Skeletal muscle tissue (tissue), 4 donors: ENCODE results near the gene PRKG1. TPM values are rescaled to one million over a fixed set of nuclear protein-coding genes. Genes with fewer than 3 reads are reported as not detected.

Experiments
- H3K27ac ChIP-seq: one replicate; pipeline ENCODE4 v1.7.0; 2013; ENCODE audit warnings: mild to moderate bottlenecking, low read depth, low read length, inconsistent platforms
- H3K27me3 ChIP-seq, 3 donors: one replicate each; pipeline ENCODE4 v1.7.0; 2013; ENCODE audit warnings: low read length in 3 of 3; ENCODE audit not compliant: control insufficient read depth in 3 of 3, insufficient read depth in 3 of 3
- H3K36me3 ChIP-seq, 3 donors: one replicate each; pipeline ENCODE4 v1.7.0; 2013; ENCODE audit warnings: low read length in 3 of 3; ENCODE audit not compliant: control insufficient read depth in 3 of 3, insufficient read depth in 3 of 3
- H3K4me1 ChIP-seq, 3 donors: one replicate each; pipeline ENCODE4 v1.7.0; 2013; ENCODE audit warnings: low read length in 3 of 3, mild to moderate bottlenecking in 3 of 3; ENCODE audit not compliant: control insufficient read depth in 3 of 3, insufficient read depth in 3 of 3
- H3K4me3 ChIP-seq, 3 donors: one replicate each; pipeline ENCODE4 v1.7.0; 2013; ENCODE audit warnings: low read length in 3 of 3
- H3K9ac ChIP-seq, 3 donors: one replicate each; pipeline ENCODE4 v1.7.0; 2013; ENCODE audit warnings: low read length in 3 of 3, mild to moderate bottlenecking in 3 of 3, moderate library complexity in 2 of 3, low read depth in 1 of 3
- H3K9me3 ChIP-seq, 3 donors: one replicate each; pipeline ENCODE4 v1.7.0; 2013; ENCODE audit warnings: low read length in 3 of 3; ENCODE audit not compliant: control insufficient read depth in 3 of 3
- total RNA-seq: library from RNA; depleted of rRNA; stranded (reverse); fragments of >200 nt; gene quantifications from one replicate; pipeline ENCODE4 v1.2.3, GENCODE V29; 2014
- donor health status: Osteomylitis.

Gene PRKG1
- total RNA-seq, 1 donor from 2014 or later, result 44.9 TPM

DNA sequence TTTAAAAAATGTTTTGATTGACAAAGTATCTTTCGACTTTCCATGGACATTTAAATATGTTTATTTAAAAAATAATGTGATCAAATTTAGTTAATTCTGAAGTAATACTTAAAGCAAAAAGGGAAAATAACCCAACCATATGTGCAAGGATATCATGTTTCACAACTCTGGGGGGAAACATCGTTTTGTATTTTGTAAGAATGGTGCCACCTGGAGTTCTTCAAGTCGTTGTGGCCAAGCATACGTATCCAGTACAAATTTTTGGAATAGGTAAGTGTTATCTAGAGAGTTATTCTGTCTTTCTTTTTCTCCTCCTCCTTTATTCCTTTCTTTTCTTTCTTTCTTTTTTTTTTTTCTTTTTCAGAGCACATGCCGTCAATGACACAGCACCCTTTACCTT lies 801.3 kb downstream of the PRKG1 start:
- Histone ChIP-seq H3K27me3 (no peaks in the 10 kb centered on the region), H3K4me1 (peaks cover 4 to 13% (median 5%) of the 10 kb centered on the region in 3 donors), H3K4me3 (no peak overlapping the region), H3K27ac (no peak overlapping the region), H3K9me3 (no peaks in the 10 kb centered on the region), H3K9ac (no peak overlapping the region), H3K36me3 (no peaks in the 10 kb centered on the region)

- no peak overlapping the region for H3K9ac ChIP-seq
- H3K27me3 ChIP-seq, result no peaks in the 10 kb centered on the region
- peaks cover 4 to 13% (median 5%) of the 10 kb centered on the region in 3 donors for H3K4me1 ChIP-seq
- H3K36me3 ChIP-seq, result no peaks in the 10 kb centered on the region
- H3K9me3 ChIP-seq, result no peaks in the 10 kb centered on the region
- H3K27ac ChIP-seq, result no peak overlapping the region
- no peak overlapping the region for H3K4me3 ChIP-seq
Measured at GRCh38 chr10:51876503-51876902, 802.2 kb downstream of the PRKG1 start.

DNA sequence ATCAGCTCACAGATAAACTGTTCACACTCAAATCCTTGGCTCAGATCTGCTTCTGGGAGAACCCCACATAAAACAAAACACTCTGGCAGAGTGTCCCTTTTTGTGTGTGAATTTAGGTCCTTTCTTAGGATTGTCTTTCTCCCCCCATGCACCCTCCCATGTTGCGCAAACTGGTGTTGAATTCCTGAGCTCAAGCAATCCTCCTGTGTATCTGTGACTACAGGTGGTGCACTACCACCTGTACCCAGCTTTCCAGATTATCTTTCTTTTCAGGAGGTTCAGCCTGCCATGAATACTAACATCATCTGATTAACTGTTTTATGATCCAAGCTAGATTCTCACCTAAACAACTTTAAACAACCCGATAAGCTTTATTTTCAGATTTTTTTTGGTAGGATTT lies 802.7 kb downstream of the PRKG1 start:
- H3K9me3 ChIP-seq, result no peaks in the 10 kb centered on the region
- peaks cover 4 to 13% (median 5%) of the 10 kb centered on the region in 3 donors for H3K4me1 ChIP-seq
- no peak overlapping the region for H3K27ac ChIP-seq
- H3K9ac ChIP-seq, result no peak overlapping the region
- no peak overlapping the region for H3K4me3 ChIP-seq
- no peaks in the 10 kb centered on the region for H3K27me3 ChIP-seq
- no peaks in the 10 kb centered on the region for H3K36me3 ChIP-seq

DNA sequence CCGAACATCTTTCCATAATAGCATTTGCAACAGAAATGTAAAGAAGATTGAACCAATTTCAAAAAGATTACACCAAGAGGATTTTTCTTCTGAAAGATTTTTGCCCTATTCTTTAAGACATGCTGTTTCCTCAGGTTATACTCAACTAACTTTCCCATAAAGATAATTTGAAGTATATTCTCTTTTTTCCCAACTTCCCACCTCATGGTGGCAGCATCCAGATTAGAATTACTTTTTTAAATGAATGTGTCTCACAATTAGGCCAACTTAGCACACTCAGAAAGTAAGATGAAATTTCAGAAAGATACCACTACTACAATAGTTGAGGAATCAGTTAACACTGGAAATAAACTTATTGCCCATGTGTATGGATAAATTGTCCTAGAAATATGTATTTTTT lies 803.3 kb downstream of the PRKG1 start:
- H3K27ac ChIP-seq, result no peak overlapping the region
- H3K27me3 ChIP-seq, result no peaks in the 10 kb centered on the region
- peaks cover 4 to 13% (median 5%) of the 10 kb centered on the region in 3 donors for H3K4me1 ChIP-seq
- no peak overlapping the region for H3K9ac ChIP-seq
- no peaks in the 10 kb centered on the region for H3K36me3 ChIP-seq
- no peaks in the 10 kb centered on the region for H3K9me3 ChIP-seq
- no peak overlapping the region for H3K4me3 ChIP-seq

GRCh38 chr10:51878695-51879094 lies 804.4 kb downstream of the PRKG1 start:
- no peak overlapping the region for H3K4me3 ChIP-seq
- no peaks in the 10 kb centered on the region for H3K9me3 ChIP-seq
- no peaks in the 10 kb centered on the region for H3K27me3 ChIP-seq
- H3K36me3 ChIP-seq, result no peaks in the 10 kb centered on the region
- H3K4me1 ChIP-seq, result peaks cover 4 to 13% (median 5%) of the 10 kb centered on the region in 3 donors
- H3K27ac ChIP-seq, result peak overlapping the region; percentile 57
- H3K9ac ChIP-seq, result no peak overlapping the region

DNA sequence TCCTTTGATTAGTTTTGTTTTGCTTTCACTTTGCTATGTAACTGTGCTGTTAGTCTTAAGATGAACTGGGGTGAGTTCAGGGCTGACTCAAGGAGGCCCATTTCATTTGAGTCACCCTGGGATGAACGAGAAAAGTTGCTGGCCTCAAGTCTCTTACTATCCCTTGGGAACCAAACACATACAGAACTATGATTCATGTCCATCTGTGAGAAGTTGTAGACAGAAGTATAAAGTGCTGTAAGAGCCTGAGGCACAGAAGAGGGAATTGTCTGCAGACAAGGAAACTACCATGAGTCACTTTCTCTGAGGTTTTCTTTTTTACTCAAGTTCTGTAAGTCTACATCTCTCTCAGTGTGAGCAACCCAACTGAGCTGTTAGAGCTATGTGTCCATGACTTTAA lies 805.0 kb downstream of the PRKG1 start:
- Histone ChIP-seq H3K4me1 (peaks cover 4 to 13% (median 5%) of the 10 kb centered on the region in 3 donors), H3K27ac (peak overlapping the region; percentile 60), H3K27me3 (no peaks in the 10 kb centered on the region), H3K4me3 (no peak overlapping the region), H3K9me3 (no peaks in the 10 kb centered on the region), H3K9ac (no peak overlapping the region), H3K36me3 (no peaks in the 10 kb centered on the region)

- Histone ChIP-seq H3K27ac (no peak overlapping the region), H3K4me1 (peaks cover 4 to 9% (median 5%) of the 10 kb centered on the region in 3 donors), H3K4me3 (no peak overlapping the region)
Measured at GRCh38 chr10:51881213-51881612, 806.9 kb downstream of the PRKG1 start.

DNA sequence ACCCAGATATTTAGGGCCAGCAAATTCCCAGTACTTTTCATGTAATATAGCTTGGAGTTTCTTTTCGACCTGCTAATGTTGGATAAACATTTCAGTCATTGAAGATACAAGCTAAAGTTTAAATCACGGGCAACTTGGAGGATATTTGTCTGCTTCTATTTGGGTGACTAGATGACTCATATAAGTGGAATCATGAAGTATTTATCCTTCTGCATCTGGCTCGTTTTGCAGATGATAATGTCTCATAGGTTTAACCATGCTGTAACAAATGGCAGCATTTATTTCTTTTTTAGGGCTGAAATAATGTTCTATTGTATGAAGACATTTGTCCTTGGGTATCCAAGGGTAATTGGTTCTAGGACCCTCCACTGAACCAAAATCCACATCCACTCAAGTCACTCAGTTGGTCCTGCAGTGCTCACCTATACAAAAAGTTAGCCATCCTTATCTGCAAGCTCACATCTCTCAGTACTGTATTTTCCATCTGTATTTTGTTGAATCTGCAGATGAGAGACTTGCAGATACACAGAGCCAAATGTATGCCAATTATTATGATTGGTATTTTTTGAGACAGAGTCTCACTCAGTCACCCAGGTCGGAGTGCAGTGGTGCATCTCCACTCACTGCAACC lies 812.3 kb downstream of the PRKG1 start:
- Histone ChIP-seq H3K36me3 (no peaks in the 10 kb centered on the region), H3K9me3 (no peaks in the 10 kb centered on the region), H3K4me3 (no peak overlapping the region), H3K27ac (no peak overlapping the region), H3K27me3 (no peaks in the 10 kb centered on the region), H3K4me1 (peaks cover 0 to 5% (median 0%) of the 10 kb centered on the region in 3 donors), H3K9ac (no peak overlapping the region)

More at GRCh38 chr10:51881213-51881612, 806.9 kb downstream of the PRKG1 start:
- H3K9ac ChIP-seq, result no peak overlapping the region
- no peaks in the 10 kb centered on the region for H3K9me3 ChIP-seq
- no peaks in the 10 kb centered on the region for H3K27me3 ChIP-seq
- H3K36me3 ChIP-seq, result no peaks in the 10 kb centered on the region

DNA sequence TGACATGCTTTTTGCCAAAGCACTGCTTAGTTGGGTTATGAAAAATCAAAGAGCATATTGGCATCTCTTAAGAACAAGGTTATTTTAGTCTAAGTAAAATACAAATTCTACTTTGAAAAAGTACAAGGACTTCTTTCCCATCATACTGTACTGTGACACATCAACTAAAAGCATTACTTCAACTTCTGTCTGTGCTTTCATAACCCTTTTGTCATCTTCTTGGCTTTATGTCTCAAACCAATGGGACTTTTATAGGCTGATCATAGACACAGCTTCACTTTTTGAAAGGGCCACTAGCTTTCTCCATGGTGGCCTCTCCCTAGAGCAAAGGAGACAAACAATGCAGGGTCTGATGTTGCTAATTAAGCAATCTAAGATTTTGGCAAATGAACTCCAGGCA lies 814.0 kb downstream of the PRKG1 start:
- no peaks in the 10 kb centered on the region for H3K36me3 ChIP-seq
- H3K4me3 ChIP-seq, result no peak overlapping the region
- no peak overlapping the region for H3K9ac ChIP-seq
- no peaks in the 10 kb centered on the region for H3K27me3 ChIP-seq
- no peaks in the 10 kb centered on the region for H3K9me3 ChIP-seq
- H3K27ac ChIP-seq, result no peak overlapping the region
- peaks cover 0 to 5% (median 0%) of the 10 kb centered on the region in 3 donors for H3K4me1 ChIP-seq

- H3K4me1 ChIP-seq, result peaks cover 0 to 8% (median 0%) of the 10 kb centered on the region in 3 donors
- H3K4me3 ChIP-seq, result no peak overlapping the region
- H3K27me3 ChIP-seq, result no peaks in the 10 kb centered on the region
- no peaks in the 10 kb centered on the region for H3K36me3 ChIP-seq
- no peak overlapping the region for H3K27ac ChIP-seq
- H3K9me3 ChIP-seq, result no peaks in the 10 kb centered on the region
- H3K9ac ChIP-seq, result no peak overlapping the region
Measured at GRCh38 chr10:51892313-51892712, 818.0 kb downstream of the PRKG1 start.
